Fibroblast of skin of left quadriceps (primary cell): ENCODE data around the gene GREB1.

Experiments used
- DNase-seq, 2 experiments: peaks; one replicate each; pipeline ENCODE4 v3.0.0-alpha.2; 2013; ENCODE audit warnings: low read depth in 2 of 2

Gene GREB1

GRCh38 chr2:11533278-11534070 is at the start of gene GREB1:
Gene GREB1, plus strand, starts transcription at chr2:11534045. Its CDS starts 22,570 bp downstream, at chr2:11556615.
- peak; percentile 20 to 24 for DNase-seq

GRCh38 chr2:11488809-11489208 is 45.0 kb upstream of the GREB1 start:
- DNase-seq = no peak

- no peak for DNase-seq
Measured at GRCh38 chr2:11490194-11490593, 43.7 kb upstream of the GREB1 start.

GRCh38 chr2:11491348-11491933 is 42.4 kb upstream of the GREB1 start:
- no peak for DNase-seq

GRCh38 chr2:11492244-11492643 is 41.6 kb upstream of the GREB1 start:
- DNase-seq = no peak

- DNase-seq = no peak
Measured at GRCh38 chr2:11492720-11493119, 41.1 kb upstream of the GREB1 start.

GRCh38 chr2:11493282-11493681 is 40.6 kb upstream of the GREB1 start:
- no peak for DNase-seq

GRCh38 chr2:11494310-11494709 is 39.5 kb upstream of the GREB1 start:
- DNase-seq = no peak

GRCh38 chr2:11495844-11496681 is 37.8 kb upstream of the GREB1 start:
- no peak for DNase-seq

- DNase-seq = no peak
Measured at GRCh38 chr2:11498543-11499034, 35.3 kb upstream of the GREB1 start.

GRCh38 chr2:11499081-11499743 is 34.6 kb upstream of the GREB1 start:
- no peak for DNase-seq

- DNase-seq = no peak
Measured at GRCh38 chr2:11500702-11501303, 33.0 kb upstream of the GREB1 start.

GRCh38 chr2:11502740-11503292 is 31.0 kb upstream of the GREB1 start:
- DNase-seq = no peak

GRCh38 chr2:11503354-11503927 is 30.4 kb upstream of the GREB1 start:
- DNase-seq = no peak

GRCh38 chr2:11505652-11506610 is 27.9 kb upstream of the GREB1 start:
- DNase-seq = peak in 1 of 2 experiments; percentile 5

GRCh38 chr2:11506611-11506969 is 27.3 kb upstream of the GREB1 start:
- no peak for DNase-seq

GRCh38 chr2:11507517-11507916 is 26.3 kb upstream of the GREB1 start:
- DNase-seq = no peak

- DNase-seq = no peak
Measured at GRCh38 chr2:11508279-11508678, 25.6 kb upstream of the GREB1 start.

GRCh38 chr2:11509657-11510360 is 24.0 kb upstream of the GREB1 start:
- no peak for DNase-seq
